Measurements from ENCODE around the gene CNPPD1.

CNPPD1 gene

GRCh38 chr2:219176818-219177551, at the start of gene CNPPD1:
Gene CNPPD1, minus strand, starts transcription at chr2:219176925. Its CDS starts 97 bp downstream, at chr2:219176828.
- DNase-seq = peak; percentile 32

- no peak for DNase-seq
These were observed 48.6 kb upstream of the CNPPD1 start for GRCh38 chr2:219225350-219225749.

GRCh38 chr2:219223831-219224610, 47.3 kb upstream of the CNPPD1 start:
- DNase-seq = no peak

- no peak for DNase-seq
These were observed 45.3 kb upstream of the CNPPD1 start for GRCh38 chr2:219221957-219222518.

- DNase-seq = no peak
These were observed 44.1 kb upstream of the CNPPD1 start for GRCh38 chr2:219220652-219221402.

GRCh38 chr2:219219784-219220532, 43.2 kb upstream of the CNPPD1 start:
- DNase-seq = no peak

- peak; percentile 59 for DNase-seq
These were observed 42.3 kb upstream of the CNPPD1 start, which contains the start of gene ABCB6 for GRCh38 chr2:219218732-219219701. Gene ABCB6, minus strand, starts transcription at chr2:219218958. Its CDS starts 285 bp downstream, at chr2:219218673.

GRCh38 chr2:219218217-219218731, 41.5 kb upstream of the CNPPD1 start:
- DNase-seq = peak; percentile 67

- DNase-seq = no peak
These were observed 39.8 kb upstream of the CNPPD1 start for GRCh38 chr2:219216535-219216915.

GRCh38 chr2:219215871-219216534, 39.3 kb upstream of the CNPPD1 start:
- no peak for DNase-seq

- no peak for DNase-seq
These were observed 38.1 kb upstream of the CNPPD1 start for GRCh38 chr2:219214786-219215185.

- no peak for DNase-seq
These were observed 37.4 kb upstream of the CNPPD1 start for GRCh38 chr2:219214141-219214540.

- no peak for DNase-seq
These were observed 36.9 kb upstream of the CNPPD1 start for GRCh38 chr2:219213486-219214071.

GRCh38 chr2:219213026-219213415, 36.3 kb upstream of the CNPPD1 start:
- no peak for DNase-seq

GRCh38 chr2:219210886-219211362, 34.2 kb upstream of the CNPPD1 start:
- no peak for DNase-seq

GRCh38 chr2:219210196-219210885, 33.6 kb upstream of the CNPPD1 start:
- no peak for DNase-seq

GRCh38 chr2:219209236-219210195, 32.8 kb upstream of the CNPPD1 start:
- DNase-seq = no peak
